GM21576 (cell line): ENCODE data around the gene SHISAL2B.
"Not testable (repeated sequence)": the region's sequence is repeated elsewhere in the genome, so short reads cannot be mapped to it uniquely, and the experiment has no call there.

Experiments
- ATAC-seq: cut with Tn5 transposase; IDR thresholded peaks from one replicate; pipeline ENCODE4 v1.9.1; 2021; ENCODE audit warnings: mild to moderate bottlenecking, moderate library complexity; ENCODE audit not compliant: unreplicated experiment

Gene SHISAL2B

GRCh38 chr5:64690417-64691151 is at the start of gene SHISAL2B:
Gene SHISAL2B (plus strand): TSS chr5:64690503. CDS start chr5:64690624, 121 bp downstream.
- no peak for ATAC-seq

GRCh38 chr5:64644831-64645230 is 45.5 kb upstream of the SHISAL2B start:
- no peak for ATAC-seq

GRCh38 chr5:64646169-64646568 is 44.1 kb upstream of the SHISAL2B start:
- no peak for ATAC-seq

- no peak for ATAC-seq
These were observed 40.8 kb upstream of the SHISAL2B start for GRCh38 chr5:64649512-64649911.

GRCh38 chr5:64653766-64654560 is 36.3 kb upstream of the SHISAL2B start:
- ATAC-seq = no peak

- ATAC-seq = no peak
These were observed 35.8 kb upstream of the SHISAL2B start for GRCh38 chr5:64654561-64654938.

GRCh38 chr5:64655596-64655995 is 34.7 kb upstream of the SHISAL2B start:
- ATAC-seq = no peak

GRCh38 chr5:64659289-64659688 is 31.0 kb upstream of the SHISAL2B start:
- ATAC-seq = no peak

GRCh38 chr5:64663181-64663580 is 27.1 kb upstream of the SHISAL2B start:
- not testable (repeated sequence) for ATAC-seq

GRCh38 chr5:64665243-64665642 is 25.1 kb upstream of the SHISAL2B start:
- no peak for ATAC-seq

- ATAC-seq = no peak
These were observed 24.2 kb upstream of the SHISAL2B start for GRCh38 chr5:64666078-64666477.

- ATAC-seq = no peak
These were observed 23.2 kb upstream of the SHISAL2B start for GRCh38 chr5:64667068-64667467.

GRCh38 chr5:64670277-64670676 is 20.0 kb upstream of the SHISAL2B start:
- ATAC-seq = no peak

- no peak for ATAC-seq
These were observed 18.6 kb upstream of the SHISAL2B start for GRCh38 chr5:64671678-64672077.

GRCh38 chr5:64678374-64678773 is 11.9 kb upstream of the SHISAL2B start:
- ATAC-seq = no peak

- ATAC-seq = no peak
These were observed 10.0 kb upstream of the SHISAL2B start for GRCh38 chr5:64680289-64680688.

- ATAC-seq = no peak
These were observed 7.7 kb upstream of the SHISAL2B start for GRCh38 chr5:64682608-64683007.

GRCh38 chr5:64685866-64686265 is 4.4 kb upstream of the SHISAL2B start:
- ATAC-seq = no peak

GRCh38 chr5:64688391-64688790 is 1.9 kb upstream of the SHISAL2B start:
- no peak for ATAC-seq

- ATAC-seq = no peak
These were observed 1.3 kb upstream of the SHISAL2B start for GRCh38 chr5:64688965-64689364.

- no peak for ATAC-seq
These were observed 243 bp upstream of the SHISAL2B start for GRCh38 chr5:64690104-64690416.

- ATAC-seq = no peak
These were observed 988 bp downstream of the SHISAL2B start for GRCh38 chr5:64691291-64691690.
